Measurements from ENCODE around the gene MTURN.

MTURN gene

DNA sequence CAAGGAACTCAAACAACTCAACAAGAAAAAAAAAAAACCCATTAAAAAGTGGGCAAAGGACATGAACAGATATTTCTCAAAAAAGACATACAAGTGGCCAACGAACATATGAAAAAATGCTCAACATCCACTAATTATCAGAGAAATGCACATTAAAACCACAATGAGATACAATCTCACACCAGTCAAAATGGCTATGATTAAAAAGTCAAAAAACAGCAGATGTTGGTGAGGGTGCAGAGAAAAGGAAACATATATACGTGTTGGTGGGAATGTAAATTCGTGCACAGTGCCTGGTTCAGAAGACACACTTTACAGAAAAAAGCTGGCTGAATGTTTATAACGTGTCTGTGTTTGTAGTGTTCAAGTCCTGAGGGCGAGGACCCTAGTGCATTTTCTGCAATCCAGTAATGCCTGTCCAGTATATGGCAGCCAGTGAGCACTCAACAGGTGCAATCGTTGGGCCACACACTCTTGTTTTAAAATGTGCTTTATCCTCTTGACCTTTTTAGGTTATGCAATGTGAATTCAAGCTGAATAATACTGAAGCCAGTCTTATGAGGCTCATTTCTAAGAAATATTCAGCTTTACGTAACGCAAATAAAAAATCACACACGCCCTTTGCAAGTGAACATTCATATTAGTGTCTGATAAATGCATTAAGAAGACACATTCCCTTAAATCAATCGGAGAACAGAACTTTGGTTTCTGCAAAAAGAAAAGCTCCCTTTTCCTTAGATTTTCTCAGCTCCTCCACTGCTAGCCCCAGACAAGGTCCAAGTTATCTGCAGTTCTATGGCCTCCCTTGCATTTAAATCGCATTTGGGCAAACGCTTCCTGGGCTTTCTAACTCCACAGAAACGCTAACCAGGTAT is 813 bp upstream of the MTURN start:
- Histone ChIP-seq H3K4me3 (ENCODE audit: low read depth, low read length) (peak overlapping the region; percentile 71), H3K27me3 (no peaks in the 10 kb centered on the region), H3K9me3 (no peaks in the 10 kb centered on the region), H3K36me3 (no peaks in the 10 kb centered on the region), H3K4me1 (no peaks in the 10 kb centered on the region)
- no peak for DNase-seq
- TF ChIP-seq, protein P1, sequence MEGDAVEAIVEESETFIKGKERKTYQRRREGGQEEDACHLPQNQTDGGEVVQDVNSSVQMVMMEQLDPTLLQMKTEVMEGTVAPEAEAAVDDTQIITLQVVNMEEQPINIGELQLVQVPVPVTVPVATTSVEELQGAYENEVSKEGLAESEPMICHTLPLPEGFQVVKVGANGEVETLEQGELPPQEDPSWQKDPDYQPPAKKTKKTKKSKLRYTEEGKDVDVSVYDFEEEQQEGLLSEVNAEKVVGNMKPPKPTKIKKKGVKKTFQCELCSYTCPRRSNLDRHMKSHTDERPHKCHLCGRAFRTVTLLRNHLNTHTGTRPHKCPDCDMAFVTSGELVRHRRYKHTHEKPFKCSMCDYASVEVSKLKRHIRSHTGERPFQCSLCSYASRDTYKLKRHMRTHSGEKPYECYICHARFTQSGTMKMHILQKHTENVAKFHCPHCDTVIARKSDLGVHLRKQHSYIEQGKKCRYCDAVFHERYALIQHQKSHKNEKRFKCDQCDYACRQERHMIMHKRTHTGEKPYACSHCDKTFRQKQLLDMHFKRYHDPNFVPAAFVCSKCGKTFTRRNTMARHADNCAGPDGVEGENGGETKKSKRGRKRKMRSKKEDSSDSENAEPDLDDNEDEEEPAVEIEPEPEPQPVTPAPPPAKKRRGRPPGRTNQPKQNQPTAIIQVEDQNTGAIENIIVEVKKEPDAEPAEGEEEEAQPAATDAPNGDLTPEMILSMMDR (IDR thresholded peaks at IDR 0.05; ENCODE audit: low read depth, low read length) = no peak

DNA sequence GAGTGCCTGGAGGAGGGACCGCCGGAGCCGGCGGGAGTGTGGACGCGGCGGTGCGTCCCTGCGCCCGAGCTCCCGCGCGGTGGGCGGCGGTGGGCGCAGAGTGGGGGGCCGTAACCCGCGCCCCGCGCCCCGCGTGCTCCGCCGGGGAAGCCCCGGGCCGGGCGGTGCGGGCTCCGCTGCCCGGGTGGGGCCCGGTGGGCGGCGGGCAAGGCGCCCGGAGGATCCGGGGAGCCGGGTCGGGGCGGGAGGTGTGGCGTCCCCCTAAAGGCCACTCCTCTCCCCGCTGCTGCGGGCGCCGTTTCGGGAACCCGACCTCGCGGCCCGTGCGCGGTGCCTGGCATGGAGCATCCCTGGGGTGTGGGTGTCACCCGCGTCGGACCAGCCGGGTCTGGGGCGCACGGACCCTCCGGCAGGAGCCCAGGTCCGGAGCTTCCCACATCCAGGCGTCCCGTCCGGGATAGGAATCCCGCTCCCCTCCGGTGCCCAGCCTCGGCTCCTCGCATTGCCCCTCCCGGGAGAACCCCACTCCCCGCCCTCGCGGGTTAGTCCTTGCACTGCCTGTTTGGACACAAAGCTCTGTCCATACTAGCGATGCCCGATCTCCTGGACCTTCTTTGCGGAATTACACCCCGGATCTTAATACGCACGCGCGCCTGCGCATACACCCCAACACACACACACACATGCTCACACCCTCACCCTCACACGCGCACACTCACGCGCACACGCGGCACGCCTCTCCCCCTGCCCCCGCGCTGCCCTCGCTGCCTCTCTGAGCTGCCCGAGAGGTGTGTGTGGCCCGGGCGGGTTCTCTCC is 723 bp downstream of the MTURN start:
- peak overlapping the region; percentile 65 for H3K4me3 ChIP-seq (ENCODE audit: low read depth, low read length)
- no peaks in the 10 kb centered on the region for H3K27me3 ChIP-seq
- no peaks in the 10 kb centered on the region for H3K9me3 ChIP-seq
- TF ChIP-seq, protein P1 (IDR thresholded peaks at IDR 0.05; ENCODE audit: low read depth, low read length) = no peak
- no peaks in the 10 kb centered on the region for H3K36me3 ChIP-seq
- no peaks in the 10 kb centered on the region for H3K4me1 ChIP-seq
- DNase-seq = peak; percentile 35

DNA sequence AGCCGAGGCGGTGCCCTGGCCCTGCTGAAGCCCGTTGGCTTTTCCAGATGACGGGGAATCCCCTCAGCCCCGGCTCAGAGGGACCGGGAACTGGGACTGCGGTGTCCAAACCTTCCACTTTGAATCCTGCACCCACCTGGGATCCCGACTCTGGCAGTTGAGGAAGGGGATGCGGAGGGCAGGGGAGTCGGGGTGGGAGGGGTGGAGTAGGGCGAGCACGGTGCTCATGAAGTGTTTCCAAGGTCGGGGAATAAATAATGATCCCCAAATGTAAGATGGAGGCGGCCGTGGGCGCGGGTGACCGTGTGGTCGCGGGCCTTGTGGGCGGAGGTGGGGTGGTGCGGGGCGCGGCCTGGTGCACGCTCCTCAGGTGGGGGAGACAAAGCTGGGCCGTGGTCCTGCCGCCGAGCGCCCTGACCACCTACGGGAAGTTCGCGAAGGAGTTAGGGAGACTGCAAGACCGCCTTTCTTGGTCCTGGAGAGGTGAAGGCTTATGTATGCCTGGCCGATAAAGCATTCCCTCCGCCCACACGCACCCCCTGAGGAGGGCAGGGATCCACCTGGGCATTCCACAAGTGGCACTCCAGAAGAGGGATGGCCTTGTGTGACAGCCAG is 1.4 kb downstream of the MTURN start:
- Histone ChIP-seq H3K27me3 (no peaks in the 10 kb centered on the region), H3K4me1 (no peaks in the 10 kb centered on the region), H3K36me3 (no peaks in the 10 kb centered on the region), H3K4me3 (ENCODE audit: low read depth, low read length) (peak overlapping the region; percentile 65), H3K9me3 (no peaks in the 10 kb centered on the region)
- TF ChIP-seq, protein P1 (IDR thresholded peaks at IDR 0.05; ENCODE audit: low read depth, low read length) = no peak
- no peak for DNase-seq

DNA sequence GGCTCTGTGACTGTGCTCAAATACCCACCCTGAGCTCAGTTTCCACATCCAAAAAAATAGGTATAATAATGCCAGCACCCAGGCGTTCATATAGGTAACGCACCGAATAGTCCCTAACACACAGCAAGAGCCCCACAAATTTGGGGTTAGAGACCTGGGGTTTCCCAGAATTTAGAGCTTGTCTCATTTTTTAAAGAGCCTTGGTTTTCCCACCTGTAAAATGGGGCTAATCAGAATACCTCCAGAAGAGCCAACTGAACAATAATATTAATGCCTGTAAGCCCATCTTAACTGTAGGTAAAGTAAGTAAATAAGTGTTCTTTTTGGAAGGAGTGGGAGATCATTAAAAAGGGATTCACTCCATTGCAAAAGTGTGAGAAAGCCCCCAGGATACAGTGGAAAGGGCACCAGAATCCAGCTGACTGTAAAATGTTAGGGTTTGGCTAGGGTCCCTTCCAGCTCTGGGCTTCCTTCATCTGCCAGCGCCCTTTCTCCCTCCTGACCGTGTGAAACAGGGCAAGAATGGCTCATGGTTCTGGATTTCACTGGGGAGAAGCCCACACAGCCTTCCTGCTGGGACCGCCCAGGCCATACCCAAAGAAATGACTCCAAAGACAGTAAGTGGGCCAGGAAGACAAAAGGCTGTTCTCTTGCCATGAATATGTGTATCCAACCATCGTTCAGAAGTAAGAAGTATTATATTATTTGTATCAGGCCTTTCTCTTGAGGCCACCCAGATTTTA is 2.1 kb downstream of the MTURN start:
- Histone ChIP-seq H3K36me3 (no peaks in the 10 kb centered on the region), H3K9me3 (no peaks in the 10 kb centered on the region), H3K4me1 (no peaks in the 10 kb centered on the region), H3K27me3 (no peaks in the 10 kb centered on the region), H3K4me3 (ENCODE audit: low read depth, low read length) (no peak overlapping the region)
- TF ChIP-seq, protein P1 (IDR thresholded peaks at IDR 0.05; ENCODE audit: low read depth, low read length) = no peak
- no peak for DNase-seq

DNA sequence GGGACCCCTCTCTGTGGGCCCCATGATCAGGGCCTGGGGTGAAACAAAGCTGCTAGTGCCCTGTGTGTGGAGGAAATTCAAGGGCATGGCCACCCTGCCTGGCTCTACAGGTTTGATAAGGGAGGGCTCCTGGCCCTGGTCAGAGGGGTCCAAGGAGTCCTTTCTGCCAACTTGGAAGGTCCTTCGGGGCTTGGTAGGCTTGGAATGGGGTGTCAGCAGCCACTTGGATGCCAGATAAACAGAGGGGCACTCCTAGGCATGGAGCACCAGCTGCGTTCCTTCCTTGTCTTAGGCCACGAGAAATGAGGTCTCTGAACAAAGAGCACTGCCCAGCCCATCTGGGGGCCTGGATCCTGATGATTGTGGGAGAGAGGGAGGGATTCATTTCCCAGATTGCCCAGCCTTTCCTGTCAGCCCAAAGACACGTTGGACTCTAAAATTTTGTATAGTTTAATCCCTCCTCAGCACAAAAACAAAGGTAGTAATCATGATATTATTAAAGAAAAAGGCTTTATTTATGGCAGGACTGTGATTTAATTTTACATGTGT is 5.1 kb downstream of the MTURN start:
- Histone ChIP-seq H3K4me3 (ENCODE audit: low read depth, low read length) (no peak overlapping the region), H3K36me3 (no peaks in the 10 kb centered on the region), H3K9me3 (no peaks in the 10 kb centered on the region), H3K27me3 (no peaks in the 10 kb centered on the region), H3K4me1 (no peaks in the 10 kb centered on the region)
- TF ChIP-seq, protein P1 (IDR thresholded peaks at IDR 0.05; ENCODE audit: low read depth, low read length) = no peak
- DNase-seq = no peak
